HG02938 (cell line): ENCODE measurements around the gene OR2V2.
"Not testable (repeated sequence)": the region's sequence is repeated elsewhere in the genome, so short reads cannot be mapped to it uniquely, and the experiment has no call there.

ENCODE experiments used
- ATAC-seq: cut with Tn5 transposase; IDR thresholded peaks from one replicate; pipeline ENCODE4 v1.9.1; 2021; ENCODE audit warnings: mild to moderate bottlenecking, moderate library complexity; ENCODE audit not compliant: unreplicated experiment

Gene OR2V2

GRCh38 chr5:181168595-181169118, 21.3 kb downstream of the OR2V2 start:
- ATAC-seq: no peak

- ATAC-seq: not testable (repeated sequence)
These were observed 22.3 kb downstream of the OR2V2 start for GRCh38 chr5:181169459-181170236.

- ATAC-seq: no peak
These were observed 22.9 kb downstream of the OR2V2 start for GRCh38 chr5:181170237-181170825.

DNA sequence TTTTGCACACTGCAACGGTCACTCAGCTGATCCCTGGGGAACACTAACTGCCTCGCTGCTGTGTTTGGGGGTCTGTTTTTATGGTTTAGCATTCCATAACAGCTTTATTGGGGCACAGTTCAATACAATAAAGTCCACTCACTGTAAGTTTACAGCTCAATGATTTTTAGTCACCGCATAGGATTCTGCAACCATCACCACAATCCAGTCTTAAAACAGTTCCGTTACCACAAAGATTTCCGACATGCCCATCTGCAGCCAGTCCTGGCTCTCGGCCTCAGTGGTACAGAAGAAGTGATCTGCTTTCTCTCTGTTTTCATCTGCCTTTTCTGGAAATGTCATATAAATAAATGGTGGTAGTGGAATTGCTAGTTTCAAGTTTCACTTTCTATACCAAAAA, 23.6 kb downstream of the OR2V2 start:
- ATAC-seq: no peak

GRCh38 chr5:181171782-181172181, 24.4 kb downstream of the OR2V2 start:
- ATAC-seq: no peak

DNA sequence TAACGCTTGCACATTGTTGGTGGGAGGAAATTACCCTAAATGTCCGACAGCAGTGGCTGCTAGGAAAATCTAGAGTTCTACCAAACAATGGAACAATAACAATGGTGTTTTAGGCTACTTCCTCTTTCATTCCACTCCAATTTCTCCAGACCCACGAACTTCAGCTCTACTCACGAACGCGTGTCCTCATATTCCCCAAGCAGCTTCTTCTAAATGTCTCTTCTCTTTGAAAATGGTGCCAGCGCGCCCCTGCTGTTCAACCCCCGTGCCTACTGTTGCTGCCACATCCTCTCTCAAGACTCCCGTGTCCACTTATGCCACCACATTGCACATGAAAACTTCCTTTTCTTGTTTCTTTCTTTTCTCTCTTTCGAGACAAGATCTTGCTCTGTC, 25.6 kb downstream of the OR2V2 start:
- peak; percentile 32 for ATAC-seq

GRCh38 chr5:181173420-181174342, 26.3 kb downstream of the OR2V2 start:
- peak; percentile 65 for ATAC-seq

GRCh38 chr5:181176254-181176952, 29.0 kb downstream of the OR2V2 start:
- no peak for ATAC-seq

DNA sequence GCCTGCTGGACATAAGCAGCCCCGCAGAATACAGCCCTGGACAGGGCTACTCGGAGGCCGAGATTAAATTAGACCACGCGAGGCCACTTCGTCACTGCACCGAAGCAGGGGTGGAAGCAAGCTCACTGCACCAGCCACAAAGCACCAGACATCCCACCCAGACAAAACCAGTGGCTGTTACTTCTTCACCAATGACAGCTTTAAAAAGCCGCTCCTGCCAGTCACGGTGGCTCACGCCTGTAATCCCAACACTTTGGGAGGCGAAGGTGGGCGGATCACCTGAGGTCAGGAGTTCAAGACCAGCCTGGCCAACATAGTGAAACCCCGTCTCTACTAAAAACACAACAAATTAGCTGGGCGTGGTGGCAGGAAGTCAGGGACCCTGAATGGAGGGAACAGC, 30.2 kb downstream of the OR2V2 start:
- not testable (repeated sequence) for ATAC-seq

- peak; percentile 50 for ATAC-seq
These were observed 34.5 kb downstream of the OR2V2 start for GRCh38 chr5:181181650-181182565.

GRCh38 chr5:181182651-181183050, 35.3 kb downstream of the OR2V2 start:
- ATAC-seq: no peak

- ATAC-seq: no peak
These were observed 37.4 kb downstream of the OR2V2 start for GRCh38 chr5:181184845-181185216.

- no peak for ATAC-seq
These were observed 38.2 kb downstream of the OR2V2 start for GRCh38 chr5:181185560-181185959.

DNA sequence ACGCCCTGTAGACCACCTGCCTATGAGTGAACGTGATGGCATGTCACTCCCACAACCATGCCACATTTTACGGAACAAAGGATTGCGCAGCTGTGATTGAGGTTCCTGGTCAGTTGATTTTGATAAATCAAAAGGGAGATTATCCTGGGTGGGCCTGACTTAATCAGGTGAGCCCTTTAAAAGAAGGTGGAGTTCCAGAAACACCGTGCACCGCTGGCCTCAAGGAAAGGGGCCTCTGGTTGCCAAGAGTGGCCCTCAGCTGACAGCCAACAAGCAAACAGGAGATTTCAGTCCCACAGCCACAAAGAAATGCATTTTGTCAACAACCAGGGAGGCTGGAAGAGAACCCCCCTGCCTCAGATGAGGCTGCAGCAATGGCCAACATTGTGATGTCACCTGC, 38.6 kb downstream of the OR2V2 start:
- ATAC-seq: no peak

DNA sequence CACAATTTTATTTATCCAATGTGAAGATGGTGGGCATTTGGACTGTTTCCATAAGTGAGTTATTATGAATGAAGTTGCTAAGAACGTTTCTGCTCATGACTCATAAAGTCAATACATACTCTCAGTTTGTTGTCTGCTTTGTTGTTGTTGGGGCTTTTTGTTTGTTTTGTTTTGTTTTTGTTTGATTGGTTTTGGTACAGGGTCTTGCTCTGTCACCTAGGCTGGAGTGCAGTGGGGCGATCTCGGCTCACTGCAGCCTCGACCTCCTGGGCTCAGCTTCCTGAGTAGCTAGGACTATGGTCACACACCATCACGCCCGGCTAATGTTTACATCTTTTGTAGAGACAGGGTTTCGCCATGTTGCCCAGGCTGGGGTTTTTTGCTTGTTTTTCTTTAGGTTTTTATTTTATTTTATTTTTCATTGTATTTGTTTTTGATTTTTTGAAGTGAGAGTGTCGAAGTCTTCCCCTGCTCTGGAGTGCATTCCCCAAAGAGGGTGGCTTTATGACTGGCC, 39.7 kb downstream of the OR2V2 start:
- ATAC-seq: no peak

DNA sequence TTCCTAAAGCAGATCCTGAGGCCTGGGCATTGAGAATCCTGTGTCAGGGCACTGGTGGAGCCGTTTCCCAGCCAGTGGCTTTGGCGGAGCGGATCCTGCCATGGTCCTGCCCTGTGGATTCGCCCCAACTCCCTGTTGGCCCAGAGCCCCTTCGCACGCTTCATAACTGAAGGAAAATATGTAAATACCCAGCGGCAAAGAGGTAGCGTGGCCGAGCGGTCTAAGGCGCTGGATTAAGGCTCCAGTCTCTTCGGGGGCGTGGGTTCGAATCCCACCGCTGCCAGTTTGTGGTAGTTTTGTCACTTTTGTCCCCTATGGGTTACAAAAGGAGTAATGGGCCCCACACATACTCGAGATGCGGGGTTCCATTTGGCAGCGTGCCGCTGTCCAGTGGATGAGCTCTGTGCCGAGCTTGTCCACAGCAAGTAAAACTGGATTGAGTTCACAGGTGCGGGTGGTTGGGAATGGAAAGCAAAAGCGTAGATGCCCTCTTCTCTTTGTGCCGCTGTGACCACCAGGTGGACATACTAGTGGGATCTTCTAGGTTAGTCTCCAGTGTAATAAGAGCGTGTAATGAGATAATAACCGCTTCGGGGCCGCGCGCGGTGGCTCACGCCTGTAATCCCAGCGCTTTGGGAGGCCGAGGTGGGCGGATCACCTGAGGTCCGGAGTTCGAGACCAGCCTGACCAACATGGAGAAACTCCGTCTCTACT, 40.3 kb downstream of the OR2V2 start:
- ATAC-seq: no peak

DNA sequence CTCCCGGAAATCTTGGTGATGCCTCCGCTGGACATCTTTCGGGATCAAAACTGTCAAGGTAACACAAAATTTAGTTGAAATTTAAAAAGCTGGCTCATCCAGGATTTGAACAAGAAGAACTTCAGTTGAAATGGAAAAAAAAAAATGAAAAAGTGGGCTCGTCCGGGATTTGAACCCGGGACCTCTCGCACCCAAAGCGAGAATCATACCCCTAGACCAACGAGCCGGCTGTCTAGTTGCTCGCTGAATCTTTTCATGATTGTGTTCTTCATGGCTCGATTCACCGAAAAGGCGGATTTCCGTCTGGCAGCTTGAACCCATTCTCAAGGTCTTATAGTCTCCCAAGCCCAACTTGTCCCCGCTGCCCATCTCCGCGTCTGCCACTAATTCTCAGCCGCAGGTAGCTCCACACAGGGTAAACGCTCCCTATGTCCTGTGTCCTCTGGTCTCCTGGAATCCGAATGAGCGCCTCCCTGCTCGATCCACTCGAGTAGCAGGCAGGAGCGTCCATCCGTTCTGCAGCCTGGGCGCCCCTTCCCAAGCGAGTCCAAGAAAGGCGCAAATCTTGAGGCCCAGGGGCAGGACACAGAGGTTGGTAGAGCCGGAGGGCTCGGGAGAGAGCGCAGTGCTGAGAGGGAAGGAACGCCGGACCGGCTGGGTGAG, 41.4 kb downstream of the OR2V2 start:
- no peak for ATAC-seq

- no peak for ATAC-seq
These were observed 42.1 kb downstream of the OR2V2 start for GRCh38 chr5:181189363-181189961.
